ENCODE results near the gene SLC7A6. TPM values are rescaled to one million over a fixed set of nuclear protein-coding genes. Genes with fewer than 3 reads are reported as not detected.

Gene SLC7A6
- total and polyA plus RNA-seq, 2 of the 13 experiments (the other 11 are each of a cell fraction or from before 2014, with no cell fraction given): 35.8 to 70.8 TPM

- TF ChIP-seq CSRNP1 (CRISPR knock-in tag; IDR thresholded peaks at IDR 0.05): no peak; the same call in 1 of the 2 replicates
- TF ChIP-seq PTBP1 (IDR thresholded peaks at IDR 0.05; ENCODE audit: low read depth, low read length, poor library complexity, severe bottlenecking): peak; percentile 88
- TF ChIP-seq ZBTB43 (CRISPR knock-in tag; conservative IDR thresholded peaks at IDR 0.05): peak; percentile 59; the same call in 1 of the 2 replicates
- peak; percentile 71 for TF ChIP-seq ZNF501 (CRISPR knock-in tag; IDR thresholded peaks at IDR 0.05)
- no peak for TF ChIP-seq ZNF839 (CRISPR knock-in tag; IDR thresholded peaks at IDR 0.05; ENCODE audit: borderline replicate concordance)
- no peak for TF ChIP-seq FOXA1 (IDR thresholded peaks at IDR 0.05)
- peak; percentile 10; the same call in 1 of the 2 replicates for TF ChIP-seq FOXA1 (CRISPR knock-in tag; IDR thresholded peaks at IDR 0.05)
- TF ChIP-seq FOXO1 (CRISPR knock-in tag; IDR thresholded peaks at IDR 0.05): peak; percentile 7
- TF ChIP-seq ELF4 (CRISPR knock-in tag; IDR thresholded peaks at IDR 0.05; ENCODE audit: borderline replicate concordance): no peak
- no peak for TF ChIP-seq PLRG1 (conservative IDR thresholded peaks at IDR 0.05)
- TF ChIP-seq RBFOX2 (IDR thresholded peaks at IDR 0.05; ENCODE audit: low read depth, low read length): peak; percentile 85
- TF ChIP-seq CENPX (CRISPR knock-in tag; IDR thresholded peaks at IDR 0.05): no peak
- no peak for TF ChIP-seq TRAFD1 (CRISPR knock-in tag; IDR thresholded peaks at IDR 0.05; ENCODE audit: borderline replicate concordance)
- no peak for TF ChIP-seq ZNF598 (CRISPR knock-in tag; IDR thresholded peaks at IDR 0.05; ENCODE audit: borderline replicate concordance)
- TF ChIP-seq HMG20B (CRISPR knock-in tag; conservative IDR thresholded peaks at IDR 0.05): no peak
- TF ChIP-seq TCF7 (IDR thresholded peaks at IDR 0.05; ENCODE audit: low read depth): no peak; the same call in 1 of the 2 replicates
- TF ChIP-seq ZZZ3 (CRISPR knock-in tag; IDR thresholded peaks at IDR 0.05; ENCODE audit: borderline replicate concordance): peak; percentile 32; the same call in 1 of the 2 replicates
- TF ChIP-seq DDIT3 (CRISPR knock-in tag; IDR thresholded peaks at IDR 0.05): no peak
Measured at GRCh38 chr16:68264128-68265077, at the start of gene SLC7A6 (continued).
